T47D (cell line): ENCODE data around the gene GATC.

Source experiments
- DNase-seq, 2 experiments: peaks; one replicate each; pipeline versions ENCODE4 v3.0.0 to v3.0.0-alpha.2; 2011 to 2012; ENCODE audit warnings: low read depth in 1 of 2, low spot score in 1 of 2
- JUND ChIP-seq: IDR thresholded peaks from 2 replicates; pipeline ENCODE4 v1.6.1; 2012; ENCODE audit warnings: low read depth
- in situ Hi-C: cut with HindIII; loops from 2 replicates; pipeline ENCODE4 v1.10.0; 2016; ENCODE audit warnings: low sequenced_read_pairs, low pct_unique_long_range_greater_than_20kb

The GATC gene

DNA sequence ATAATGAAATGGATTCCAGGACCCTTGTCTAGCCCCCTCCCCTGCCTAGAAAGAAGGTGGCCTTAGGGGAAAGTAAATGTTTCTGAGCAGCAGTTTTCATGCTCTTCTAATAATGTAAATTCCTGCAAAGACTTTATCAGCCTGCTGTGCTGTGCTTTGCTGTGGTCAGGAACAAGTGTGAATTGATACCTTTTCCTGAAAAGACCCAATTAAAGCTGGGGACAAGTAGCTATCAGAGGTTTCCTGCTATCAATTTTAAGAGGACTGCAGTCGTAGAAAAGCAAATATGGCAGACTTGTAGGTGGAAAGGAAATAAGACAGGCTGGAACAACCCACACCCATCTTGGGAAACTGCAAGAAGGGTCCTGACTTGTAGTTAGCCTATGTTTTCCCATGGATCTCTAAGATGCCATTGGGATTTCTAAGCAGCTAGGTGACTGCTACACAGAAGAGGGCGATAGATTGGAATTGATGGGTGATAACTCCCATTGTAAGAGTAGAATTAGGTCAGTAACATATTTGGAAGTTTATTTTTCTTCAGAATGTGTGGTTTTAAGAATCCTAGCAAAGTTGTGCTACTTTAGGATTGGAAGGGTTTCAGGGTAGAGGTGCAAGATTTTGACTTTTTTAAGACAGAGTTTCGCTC, 52.7 kb downstream of the GATC start:
- in situ Hi-C loops = no loop called here
- TF ChIP-seq JUND = no peak
- no peak for DNase-seq

- DNase-seq = no peak
- no peak for TF ChIP-seq JUND
- in situ Hi-C loops = no loop called here
Observed at GRCh38 chr12:120500581-120500980, 54.3 kb downstream of the GATC start.

DNA sequence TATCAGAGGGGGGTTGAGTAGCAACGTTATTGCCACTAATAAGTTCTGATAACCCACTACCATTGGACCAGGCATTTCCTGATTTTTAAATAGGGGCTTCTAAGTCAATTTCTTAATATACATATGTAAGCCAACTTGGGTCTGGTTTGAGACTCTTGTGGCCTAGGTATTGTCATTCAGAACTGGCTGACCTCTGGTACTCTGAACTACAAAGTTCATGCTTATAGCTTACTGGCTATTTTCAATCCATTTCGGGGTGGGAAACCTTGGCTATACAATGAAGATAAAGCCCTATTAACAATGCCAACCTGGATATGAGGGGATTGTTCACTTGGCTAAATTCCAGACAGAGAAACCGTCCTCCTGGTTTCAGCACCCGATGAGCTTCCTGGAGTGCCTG, 58.3 kb downstream of the GATC start:
- in situ Hi-C loops = no loop called here
- DNase-seq = no peak
- TF ChIP-seq JUND = no peak

DNA sequence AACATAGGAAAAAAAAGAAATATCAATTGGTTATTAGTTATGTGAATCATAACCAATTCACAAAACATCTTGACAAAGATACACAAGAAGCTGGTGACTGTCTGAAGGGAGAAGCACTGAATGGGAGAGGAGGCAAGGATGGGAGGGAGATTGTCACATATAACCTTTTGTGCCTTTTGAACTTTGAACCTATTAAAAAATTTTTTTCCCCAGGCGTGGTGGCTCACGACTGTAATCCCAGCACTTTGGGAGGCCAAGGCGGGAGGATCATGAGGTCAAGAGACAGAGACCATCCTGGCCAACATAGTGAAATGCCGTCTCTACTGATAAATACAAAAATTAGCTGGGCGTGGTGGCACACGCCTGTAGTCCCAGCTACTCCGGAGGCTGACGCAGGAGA, 62.3 kb downstream of the GATC start:
- in situ Hi-C loops = no loop called here
- no peak for TF ChIP-seq JUND
- no peak for DNase-seq
